Measurements from ENCODE around the gene TOM1L2. TPM values are rescaled to one million over a fixed set of nuclear protein-coding genes. Genes with fewer than 3 reads are reported as not detected.
"Not testable (repeated sequence)": the region's sequence is repeated elsewhere in the genome, so short reads cannot be mapped to it uniquely, and the experiment has no call there.

The TOM1L2 gene
- polyA plus RNA-seq, 4 donors, result 36.1 to 52.2 (median 44.9) TPM

DNA sequence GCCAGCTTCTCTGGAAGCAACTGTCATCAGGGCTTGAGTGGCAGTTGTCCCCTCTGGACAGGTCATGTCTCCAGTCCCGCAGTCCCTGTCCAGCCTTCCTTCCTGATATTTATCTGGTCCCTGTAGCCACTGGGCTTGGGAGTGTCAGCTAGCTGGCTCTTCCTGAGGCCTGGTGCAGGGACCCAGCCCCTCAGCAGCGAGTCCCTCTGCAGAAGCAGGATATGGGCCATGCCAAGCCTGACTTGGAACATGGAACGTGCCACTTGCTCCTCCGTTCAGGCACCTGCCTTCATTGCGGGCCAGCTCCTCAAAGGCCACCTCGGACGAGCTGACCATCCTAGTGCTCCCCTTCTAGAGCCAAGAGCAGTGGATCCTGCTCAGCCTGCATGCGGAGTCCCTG is 26.7 kb upstream of the TOM1L2 start:
- no peak for DNase-seq (ENCODE audit: low read depth in 4 of 4, low spot score in 2 of 4)

- not testable (repeated sequence) for DNase-seq (ENCODE audit: low read depth in 4 of 4, low spot score in 2 of 4)
Measured at GRCh38 chr17:17995887-17996286, 23.7 kb upstream of the TOM1L2 start.

DNA sequence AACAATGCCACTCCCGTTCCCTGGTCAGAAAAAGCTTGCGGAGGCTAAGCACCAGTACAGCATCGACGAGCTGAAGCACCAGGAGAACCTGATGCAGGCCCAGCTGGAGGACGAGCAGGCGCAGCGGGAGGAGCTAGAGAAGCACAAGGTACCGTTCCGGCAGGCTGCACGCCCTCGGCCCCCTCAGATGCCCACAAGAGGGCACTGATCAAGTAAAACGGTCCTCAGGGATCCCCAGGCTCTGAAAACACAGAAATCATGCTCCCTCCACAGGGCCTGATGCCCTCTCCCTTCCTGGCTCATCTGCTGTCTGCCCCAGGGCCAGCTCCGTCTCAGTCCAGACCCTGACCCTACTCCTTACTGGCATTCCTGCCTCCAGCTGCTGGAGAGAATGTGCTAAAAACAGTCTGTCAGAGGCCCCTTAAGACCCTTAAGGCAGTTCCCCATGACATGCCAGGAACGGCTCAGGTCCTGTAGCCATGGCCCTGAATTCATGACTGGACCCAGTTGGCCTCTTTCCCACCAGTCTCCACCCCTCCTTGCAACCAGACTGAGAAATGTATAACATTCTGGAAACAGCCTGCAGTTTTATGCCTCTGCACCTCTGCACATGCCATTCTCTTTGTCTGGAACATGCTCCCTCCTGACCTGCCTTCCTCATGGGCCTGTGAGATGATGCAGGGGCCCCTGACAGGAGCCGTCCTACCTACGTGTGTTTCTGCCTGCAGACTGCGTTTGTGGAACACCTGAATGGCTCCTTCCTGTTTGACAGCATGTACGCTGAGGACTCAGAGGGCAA is 22.3 kb upstream of the TOM1L2 start:
- DNase-seq (ENCODE audit: low read depth in 4 of 4, low spot score in 2 of 4), result no peak

- DNase-seq (ENCODE audit: low read depth in 4 of 4, low spot score in 2 of 4), result no peak
Measured at GRCh38 chr17:17993852-17994251, 21.7 kb upstream of the TOM1L2 start.

DNA sequence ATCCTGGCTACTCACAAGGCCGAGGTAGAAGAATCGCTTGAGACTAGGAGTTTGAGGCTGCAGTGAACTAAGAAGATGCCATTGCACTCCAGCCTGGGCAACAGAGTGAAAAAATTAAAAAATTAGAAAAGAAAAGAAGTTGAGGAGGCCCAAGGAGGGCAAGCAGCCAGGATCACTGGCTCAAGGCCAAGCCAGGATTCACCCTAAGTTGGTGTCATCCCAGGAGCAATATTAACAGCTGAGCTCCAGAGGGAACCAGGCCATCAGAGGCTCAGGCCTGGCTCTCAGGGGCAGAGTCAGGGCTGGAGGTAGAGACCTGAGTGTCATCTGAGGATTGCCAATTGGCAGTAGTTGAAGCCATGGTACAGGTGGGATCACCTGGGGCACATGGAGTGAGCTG is 21.2 kb upstream of the TOM1L2 start:
- no peak for DNase-seq (ENCODE audit: low read depth in 4 of 4, low spot score in 2 of 4)

DNA sequence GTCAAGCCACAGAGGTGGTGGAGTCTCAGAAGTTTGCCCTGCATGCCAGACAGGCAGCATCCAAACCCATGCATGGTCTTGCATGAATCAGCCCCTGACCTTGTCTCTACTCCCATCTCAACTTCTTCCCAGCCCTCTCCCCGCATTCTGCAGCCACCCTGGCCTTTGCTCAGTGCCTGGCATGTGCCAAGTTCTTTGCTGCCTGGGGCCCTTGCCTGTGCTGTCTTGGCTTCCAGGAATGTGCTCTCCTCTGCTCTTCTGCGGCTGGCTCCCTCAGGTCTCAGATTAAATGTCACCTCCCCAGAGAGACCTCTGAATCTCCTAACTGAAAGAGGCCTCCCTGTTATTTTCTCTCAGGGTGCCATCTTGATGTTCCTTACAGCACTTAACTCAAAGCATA is 18.1 kb upstream of the TOM1L2 start:
- no peak for DNase-seq (ENCODE audit: low read depth in 4 of 4, low spot score in 2 of 4)

DNA sequence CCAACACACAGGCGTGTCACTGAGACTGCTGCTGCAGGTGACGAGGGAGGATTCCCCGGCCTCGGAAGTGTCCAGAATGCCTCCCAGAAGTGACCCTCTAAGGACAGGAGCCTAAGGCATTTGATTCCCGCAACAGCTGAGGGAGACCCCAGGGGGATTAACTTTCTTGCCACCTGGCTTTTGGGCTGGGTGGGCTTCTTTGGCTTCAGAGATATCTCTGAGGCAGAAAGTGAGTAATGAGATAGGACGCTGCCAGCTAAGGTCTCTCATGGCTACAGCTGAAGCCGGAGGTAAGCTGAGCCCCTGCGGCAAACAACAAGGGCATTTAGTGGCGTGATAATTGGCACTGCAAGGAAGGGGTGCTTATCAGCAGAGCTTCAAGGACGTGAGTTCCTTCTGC is 17.4 kb upstream of the TOM1L2 start:
- DNase-seq (ENCODE audit: low read depth in 4 of 4, low spot score in 2 of 4), result no peak

DNA sequence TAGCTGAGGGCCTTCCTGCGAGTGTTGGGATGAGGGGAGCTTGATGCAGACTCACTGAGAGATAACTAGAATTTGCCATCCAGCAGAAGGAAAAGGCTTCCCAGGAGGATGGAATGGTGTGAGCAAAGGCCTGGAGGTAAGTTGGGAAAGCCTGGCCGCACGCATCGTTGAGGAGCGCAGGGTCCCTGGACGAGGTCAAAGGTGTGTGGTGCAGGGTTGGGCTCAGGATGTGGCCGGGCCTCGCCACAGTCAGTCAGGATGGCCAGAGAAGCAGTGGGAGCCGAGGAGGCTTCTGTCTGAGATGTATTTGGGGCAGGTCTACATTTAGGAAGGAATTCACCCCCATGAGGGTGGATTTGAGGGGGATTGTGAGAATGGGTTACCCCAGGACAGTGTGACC is 16.9 kb upstream of the TOM1L2 start:
- no peak for DNase-seq (ENCODE audit: low read depth in 4 of 4, low spot score in 2 of 4)

- DNase-seq (ENCODE audit: low read depth in 4 of 4, low spot score in 2 of 4), result no peak
Measured at GRCh38 chr17:17988427-17988945, 16.3 kb upstream of the TOM1L2 start.

DNA sequence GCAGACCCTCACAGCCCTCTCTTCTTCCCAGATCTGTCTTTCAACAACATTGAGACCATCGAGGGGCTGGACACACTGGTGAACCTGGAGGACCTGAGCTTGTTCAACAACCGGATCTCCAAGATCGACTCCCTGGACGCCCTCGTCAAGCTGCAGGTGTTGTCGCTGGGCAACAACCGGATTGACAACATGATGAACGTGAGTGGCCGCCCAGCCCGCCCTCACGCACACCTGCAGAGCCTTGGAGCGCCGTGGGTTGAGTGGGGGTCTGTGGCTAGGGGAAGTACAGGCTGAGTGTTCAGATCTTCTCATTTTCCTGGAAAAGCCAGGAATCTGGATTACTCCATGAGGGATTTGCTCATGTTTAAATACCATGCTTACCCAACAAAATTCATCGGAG is 15.7 kb upstream of the TOM1L2 start:
- DNase-seq (ENCODE audit: low read depth in 4 of 4, low spot score in 2 of 4), result no peak

GRCh38 chr17:17987187-17987896 is 15.1 kb upstream of the TOM1L2 start:
- no peak for DNase-seq (ENCODE audit: low read depth in 4 of 4, low spot score in 2 of 4)

GRCh38 chr17:17985555-17985954 is 13.4 kb upstream of the TOM1L2 start:
- no peak for DNase-seq (ENCODE audit: low read depth in 4 of 4, low spot score in 2 of 4)

GRCh38 chr17:17985153-17985552 is 13.0 kb upstream of the TOM1L2 start:
- no peak for DNase-seq (ENCODE audit: low read depth in 4 of 4, low spot score in 2 of 4)

GRCh38 chr17:17983776-17984175 is 11.6 kb upstream of the TOM1L2 start:
- no peak for DNase-seq (ENCODE audit: low read depth in 4 of 4, low spot score in 2 of 4)

- no peak for DNase-seq (ENCODE audit: low read depth in 4 of 4, low spot score in 2 of 4)
Measured at GRCh38 chr17:17983376-17983775, 11.2 kb upstream of the TOM1L2 start.

GRCh38 chr17:17982801-17983200 is 10.6 kb upstream of the TOM1L2 start:
- no peak for DNase-seq (ENCODE audit: low read depth in 4 of 4, low spot score in 2 of 4)

- no peak for DNase-seq (ENCODE audit: low read depth in 4 of 4, low spot score in 2 of 4)
Measured at GRCh38 chr17:17981330-17981729, 9.1 kb upstream of the TOM1L2 start.

DNA sequence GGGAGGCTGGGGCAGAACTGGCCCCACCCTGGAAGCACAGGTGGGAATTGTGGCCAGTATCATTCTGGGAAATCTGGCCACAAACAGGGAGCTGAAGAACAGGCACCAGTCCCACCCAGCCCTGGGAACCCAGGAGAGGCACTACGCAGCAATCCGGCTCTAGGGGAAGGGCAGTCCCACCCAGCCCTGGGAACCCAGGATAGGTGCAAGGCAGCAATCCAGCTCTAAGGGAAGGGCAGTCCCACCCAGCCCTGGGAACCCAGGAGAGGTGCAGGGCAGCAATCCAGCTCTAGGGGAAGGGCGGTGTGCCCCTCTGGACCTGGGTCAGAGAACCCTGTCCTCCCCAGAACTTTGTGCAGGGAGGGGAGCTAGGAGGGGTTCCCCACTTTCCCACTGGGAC is 7.6 kb upstream of the TOM1L2 start:
- DNase-seq (ENCODE audit: low read depth in 4 of 4, low spot score in 2 of 4), result no peak

DNA sequence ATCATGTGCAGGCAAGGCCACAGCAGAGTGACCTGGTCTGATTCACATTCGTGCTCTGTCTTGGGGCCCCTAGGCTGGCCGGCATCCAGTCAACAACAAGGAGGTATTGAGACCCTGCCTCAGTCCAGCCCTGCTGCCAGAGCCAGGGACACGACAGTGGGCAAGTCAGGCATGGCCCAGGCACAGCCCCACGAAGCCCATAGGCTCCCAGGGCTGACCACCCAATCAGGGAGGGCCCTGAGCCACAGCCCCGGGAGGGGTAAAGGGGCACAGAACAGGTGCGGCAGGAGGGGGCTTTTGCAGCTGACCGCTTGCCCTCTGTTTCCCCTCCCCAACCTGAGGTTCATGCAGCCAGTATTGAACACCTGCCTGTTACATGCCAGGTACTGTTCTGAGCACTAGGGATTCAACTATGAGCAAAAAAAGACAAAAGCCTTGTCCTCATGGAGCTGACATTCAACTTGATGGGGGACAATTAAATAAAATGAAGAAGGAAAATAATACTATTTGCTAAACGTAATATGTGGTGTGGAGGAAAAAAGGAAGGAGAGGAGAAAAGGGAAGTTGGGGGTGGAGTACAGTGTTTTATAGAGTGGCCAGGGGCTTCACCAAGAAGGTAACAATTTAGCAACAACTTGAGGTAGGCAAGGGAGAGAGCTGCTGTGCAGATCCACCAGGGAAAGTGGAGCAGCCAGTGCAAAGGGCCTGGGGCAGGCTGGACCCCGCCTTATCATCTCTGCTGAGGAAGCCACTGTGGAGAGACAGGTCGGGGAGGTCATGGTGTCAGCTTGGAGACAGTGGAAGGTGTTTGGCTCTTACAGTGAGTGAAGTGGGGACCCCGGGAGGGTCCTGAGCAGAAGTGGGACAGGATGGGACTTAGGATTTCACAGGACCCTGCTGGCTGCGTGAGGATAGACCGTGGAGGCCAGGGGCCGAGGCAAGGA is 6.6 kb upstream of the TOM1L2 start:
- no peak for DNase-seq (ENCODE audit: low read depth in 4 of 4, low spot score in 2 of 4)

DNA sequence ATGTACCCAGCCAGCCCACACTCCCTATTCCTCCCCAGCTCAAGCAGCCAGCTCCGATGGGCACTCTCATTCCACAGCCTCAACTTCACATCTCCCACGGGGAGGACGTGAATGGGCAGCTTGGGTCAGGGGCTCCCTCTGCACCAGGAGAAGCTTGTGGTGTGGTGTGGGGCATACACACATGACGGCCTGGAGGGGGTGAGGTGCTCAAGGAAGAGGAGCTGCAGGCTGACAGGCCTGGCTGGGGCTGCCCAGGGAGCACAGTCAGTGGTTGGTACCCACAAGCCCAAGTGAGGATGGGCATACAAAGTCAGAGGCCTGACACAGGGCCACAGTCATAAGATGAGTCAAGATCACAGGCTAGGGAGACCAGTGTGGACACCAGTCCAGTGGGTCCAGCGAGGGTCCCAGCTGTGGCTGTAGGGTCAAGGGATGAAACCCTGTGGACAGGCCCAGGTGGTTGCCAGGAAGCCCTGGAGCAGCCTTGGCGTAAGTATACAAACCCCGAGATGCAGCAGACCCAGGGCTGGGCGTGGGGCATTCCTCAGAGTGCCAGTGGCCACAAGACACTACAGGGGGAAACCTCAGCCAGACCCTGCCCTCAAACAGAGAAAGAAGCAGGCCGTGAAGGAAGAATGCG is 4.9 kb upstream of the TOM1L2 start:
- DNase-seq (ENCODE audit: low read depth in 4 of 4, low spot score in 2 of 4), result no peak
